Raji (cell line): ENCODE data around the gene TMEM181.

ENCODE experiments used
- POLR2A ChIP-seq: IDR thresholded peaks from 2 replicates; pipeline ENCODE4 v1.6.1; 2011; ENCODE audit warnings: low read depth, low read length, control low read depth; ENCODE audit not compliant: insufficient read depth

The TMEM181 gene

GRCh38 chr6:158620963-158621693, 61.2 kb downstream of the TMEM181 start:
- no peak for TF ChIP-seq POLR2A

DNA sequence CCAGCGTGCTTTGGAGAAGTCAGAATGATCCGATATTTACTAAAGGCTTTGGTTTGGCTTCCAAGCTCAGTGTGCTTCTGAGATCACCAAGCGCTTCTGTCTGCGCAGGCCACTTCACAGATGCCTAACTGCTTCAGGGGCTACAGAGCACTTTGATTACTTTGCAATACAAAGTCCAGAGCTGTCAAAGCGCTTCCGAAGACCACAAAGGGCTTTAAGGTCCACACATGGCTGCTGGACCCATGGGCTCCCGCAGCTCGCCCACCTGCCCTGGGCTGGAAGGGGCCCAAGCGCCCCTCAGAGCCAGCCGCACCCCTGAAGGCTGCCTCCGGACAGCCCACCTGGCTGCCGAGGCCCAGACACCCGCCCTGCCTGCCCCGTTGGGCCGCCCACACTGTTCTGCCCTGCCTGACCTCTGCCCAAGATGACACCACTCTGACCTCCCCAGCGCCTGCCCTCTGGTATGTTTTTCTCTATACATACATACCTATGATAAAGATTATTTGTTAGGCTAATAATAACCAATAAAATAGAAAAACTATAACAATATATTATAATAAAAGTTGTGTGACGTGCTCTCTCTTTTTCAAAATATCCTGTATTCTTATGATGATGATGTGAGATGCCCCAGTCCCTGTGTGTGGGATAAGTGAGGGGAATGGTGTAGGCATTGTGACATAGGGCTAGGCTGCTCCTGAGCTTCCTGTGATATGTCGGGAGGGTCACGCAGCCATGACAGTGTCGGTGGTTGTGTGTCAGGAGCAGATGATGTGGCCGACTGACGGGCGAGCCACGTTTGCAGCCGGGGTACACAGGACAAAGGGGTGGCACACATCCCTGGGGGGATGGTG, 62.0 kb downstream of the TMEM181 start:
- no peak for TF ChIP-seq POLR2A

- TF ChIP-seq POLR2A = no peak
Observed at GRCh38 chr6:158622545-158623190, 62.8 kb downstream of the TMEM181 start.

DNA sequence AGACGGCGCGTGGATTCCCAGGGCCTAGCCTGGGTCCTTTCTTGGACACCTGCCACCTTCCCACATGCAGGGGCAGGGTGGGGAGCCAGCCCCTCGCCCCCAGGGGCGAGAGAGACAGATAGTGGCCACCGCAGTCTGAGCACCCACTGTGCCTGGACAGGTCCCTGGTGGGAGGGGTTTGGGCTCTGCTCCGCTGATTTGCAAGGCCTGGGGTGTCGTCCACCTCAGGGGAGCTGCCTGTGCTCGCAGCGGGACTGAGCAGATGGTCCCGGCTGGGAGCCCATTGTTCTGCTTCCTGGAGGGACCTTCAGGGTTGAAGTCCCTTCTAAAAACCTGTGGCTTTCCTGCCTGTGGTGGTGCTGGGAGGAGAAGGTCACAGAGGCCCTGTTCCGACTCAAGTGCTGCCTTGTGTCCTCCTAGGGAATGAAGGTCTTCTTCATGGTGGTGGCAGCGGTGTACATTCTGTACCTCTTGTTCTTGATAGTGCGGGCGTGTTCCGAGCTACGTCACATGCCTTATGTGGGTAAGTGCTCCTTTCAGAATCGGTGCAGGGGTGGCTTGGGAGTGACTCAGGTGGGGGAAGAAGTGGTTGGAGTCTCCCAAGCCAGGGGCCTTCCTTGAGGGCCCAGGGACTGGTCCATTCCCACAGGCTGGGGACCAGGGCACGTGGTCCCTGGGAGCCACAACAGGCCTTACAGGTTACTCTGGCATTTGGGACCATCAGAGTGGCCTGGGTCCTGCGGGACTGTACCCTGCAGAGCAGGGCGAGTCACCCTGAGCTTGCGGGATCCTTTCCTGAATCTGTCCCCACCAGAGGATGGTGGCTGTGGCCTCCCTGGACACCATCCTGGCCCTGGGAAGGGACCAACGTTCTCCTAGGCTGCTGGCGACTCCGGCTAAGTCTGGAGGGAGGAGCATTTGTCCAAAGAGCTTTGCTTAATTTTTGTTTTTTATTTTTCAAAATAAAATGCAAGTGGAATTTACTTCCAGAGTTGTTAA, 65.1 kb downstream of the TMEM181 start:
- no peak for TF ChIP-seq POLR2A

- TF ChIP-seq POLR2A = no peak
Observed at GRCh38 chr6:158625881-158626305, 66.0 kb downstream of the TMEM181 start.

DNA sequence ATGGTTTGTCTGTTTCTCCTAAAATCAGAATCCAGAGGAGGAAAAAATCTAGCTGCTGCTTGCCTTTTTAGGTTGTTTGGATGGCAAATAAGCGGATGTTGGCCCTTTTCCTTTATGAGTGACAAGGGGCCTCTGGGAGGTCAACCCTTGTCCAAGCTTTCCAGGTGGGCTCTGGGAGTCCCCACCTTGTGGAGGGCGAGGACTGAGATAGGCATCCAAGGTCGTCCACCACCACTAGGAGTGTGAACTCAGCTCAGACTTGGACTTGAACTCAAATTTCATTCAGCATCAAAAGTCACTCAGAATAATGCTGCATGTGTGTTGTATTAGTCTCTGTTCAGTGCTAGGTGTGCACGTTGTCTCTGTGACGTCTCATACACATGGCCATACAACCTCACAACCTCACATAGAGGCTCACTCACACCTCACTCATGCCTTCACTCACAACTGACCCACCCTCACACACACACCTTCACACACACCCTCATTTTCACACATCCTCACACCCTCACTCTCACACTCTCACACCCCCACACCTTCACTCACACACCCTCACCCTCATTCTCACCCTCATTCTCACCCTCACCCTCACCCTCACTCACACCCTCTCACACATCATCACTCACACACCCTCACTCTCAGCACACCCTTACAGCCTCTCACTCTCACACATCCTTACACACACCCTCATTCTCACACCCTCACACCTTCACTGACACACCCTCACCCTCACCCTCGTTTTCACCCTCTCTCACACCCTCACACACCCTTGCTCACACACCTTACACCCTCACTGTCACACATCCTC, 66.7 kb downstream of the TMEM181 start:
- TF ChIP-seq POLR2A = no peak

GRCh38 chr6:158627168-158627939, 67.5 kb downstream of the TMEM181 start:
- no peak for TF ChIP-seq POLR2A

DNA sequence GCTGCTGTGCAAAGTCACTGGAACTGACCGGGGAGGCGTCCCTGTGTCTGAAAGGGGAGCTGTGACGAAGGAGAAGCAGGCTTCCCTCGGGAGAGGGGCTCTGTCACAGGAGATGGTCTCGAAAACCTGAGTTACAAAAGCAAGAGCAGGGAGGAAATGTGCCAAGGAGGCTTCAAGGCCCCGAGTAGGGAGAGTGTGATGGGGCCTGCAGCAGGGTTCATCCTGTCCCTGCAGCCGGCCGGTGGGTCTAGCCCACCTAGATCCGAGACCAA, 68.0 kb downstream of the TMEM181 start:
- no peak for TF ChIP-seq POLR2A

GRCh38 chr6:158628542-158628941, 68.7 kb downstream of the TMEM181 start:
- TF ChIP-seq POLR2A = no peak

GRCh38 chr6:158629367-158630221, 69.7 kb downstream of the TMEM181 start:
- no peak for TF ChIP-seq POLR2A

DNA sequence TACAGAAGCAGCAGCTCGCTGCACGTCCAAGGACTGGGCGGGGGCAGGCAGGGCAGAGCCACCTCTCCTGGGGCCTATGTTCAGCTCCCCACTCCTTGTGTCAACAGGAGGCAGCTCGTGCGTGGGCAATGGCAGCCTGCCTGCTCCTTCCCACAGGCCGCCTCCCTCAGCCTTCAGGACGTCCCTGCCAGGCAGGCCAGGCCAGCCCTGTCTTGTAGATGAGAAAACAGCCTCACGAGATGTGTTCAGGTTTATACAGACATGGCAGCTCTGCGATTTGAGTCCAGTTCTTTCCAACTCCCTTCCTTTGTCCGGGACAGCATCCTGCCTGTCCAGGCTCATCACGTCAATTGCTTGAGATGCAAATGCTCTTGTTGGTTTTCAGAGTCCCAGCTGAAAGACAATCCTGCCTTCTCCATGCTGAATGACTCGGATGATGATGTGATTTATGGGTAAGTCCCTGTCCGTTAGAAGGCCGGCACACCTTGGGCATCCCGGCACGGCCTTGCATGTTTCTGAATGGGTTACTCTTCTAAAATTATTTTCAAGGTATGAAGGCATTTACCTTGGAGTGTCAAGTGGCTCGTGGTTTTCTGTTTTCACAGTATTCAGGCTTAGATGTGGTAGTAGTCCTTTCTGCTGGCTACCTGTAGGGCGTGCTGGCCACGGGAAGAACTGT, 71.2 kb downstream of the TMEM181 start:
- TF ChIP-seq POLR2A = no peak

DNA sequence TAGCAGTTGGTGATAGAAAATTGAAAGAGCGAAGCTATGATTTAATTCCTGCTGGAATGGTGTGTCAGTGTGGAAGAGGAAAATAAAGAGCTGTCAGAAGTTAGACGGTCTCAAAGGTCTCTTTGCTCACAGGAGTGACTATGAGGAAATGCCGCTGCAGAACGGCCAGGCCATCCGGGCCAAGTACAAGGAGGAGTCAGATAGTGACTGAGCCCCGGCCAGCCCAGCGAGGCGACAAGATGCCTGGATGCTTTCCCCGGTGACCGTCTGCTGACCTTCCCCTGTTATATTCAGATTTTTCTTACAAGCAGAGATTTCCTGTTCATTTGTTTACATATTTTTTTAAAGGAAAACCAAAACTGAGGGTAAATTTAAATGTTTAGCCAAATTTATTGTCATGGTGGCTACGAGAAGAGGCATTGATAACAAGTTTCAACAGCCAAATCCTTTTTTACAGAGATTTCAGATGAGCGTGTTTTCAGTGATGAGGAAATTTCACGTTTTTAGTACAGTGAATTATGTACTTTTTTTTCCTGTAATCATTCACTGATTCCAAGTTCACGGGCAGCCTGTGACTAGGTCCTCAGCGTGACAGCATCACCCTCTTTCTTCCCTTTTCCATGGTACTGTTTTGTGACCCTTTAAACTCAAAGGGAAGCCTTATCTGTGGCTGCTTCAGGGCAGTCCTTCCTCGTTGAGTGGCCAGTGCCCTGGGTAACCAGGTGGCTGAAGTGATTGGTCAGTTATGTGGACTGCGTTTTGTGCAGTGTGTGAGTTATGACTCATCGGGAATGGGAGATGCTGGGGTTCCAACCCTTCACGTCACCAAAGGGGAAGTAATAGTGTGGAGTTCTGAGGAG, 72.0 kb downstream of the TMEM181 start:
- TF ChIP-seq POLR2A = no peak
